Transverse colon (tissue), 3 donors: ENCODE data around the gene RGS6.

Experiments
- CTCF ChIP-seq, 5 experiments: fragments of 200-600 bp in 3 of 5; fragments of 450-650 bp in 2 of 5; sonication (generic) in 3 of 5; IDR thresholded peaks; 1 replicate in 2 of 5; 2 replicates in 3 of 5; pipeline ENCODE4 v1.5.1; 2016 to 2017; ENCODE audit warnings: antibody characterized with exemption in 5 of 5, inconsistent platforms in 3 of 5, mild to moderate bottlenecking in 2 of 5, moderate library complexity in 1 of 5
- EP300 ChIP-seq: sonication (generic); formaldehyde crosslinking; IDR thresholded peaks from one replicate; pipeline ENCODE4 v1.6.1; 2017; ENCODE audit warnings: antibody characterized with exemption, low read depth

- TF ChIP-seq CTCF (IDR thresholded peaks at IDR 0.05) (no peak), EP300 (no peak)
Observed at GRCh38 chr14:72418806-72419205, 486.6 kb downstream of the RGS6 start.
